ENCODE data around the gene BIRC2. TPM values are rescaled to one million over a fixed set of nuclear protein-coding genes. Genes with fewer than 3 reads are reported as not detected.

BIRC2 gene
- total and polyA plus RNA-seq, 2 donors (not counting 1 experiment from before 2014, with no cell fraction given), result 45.4 to 59.6 TPM

DNA sequence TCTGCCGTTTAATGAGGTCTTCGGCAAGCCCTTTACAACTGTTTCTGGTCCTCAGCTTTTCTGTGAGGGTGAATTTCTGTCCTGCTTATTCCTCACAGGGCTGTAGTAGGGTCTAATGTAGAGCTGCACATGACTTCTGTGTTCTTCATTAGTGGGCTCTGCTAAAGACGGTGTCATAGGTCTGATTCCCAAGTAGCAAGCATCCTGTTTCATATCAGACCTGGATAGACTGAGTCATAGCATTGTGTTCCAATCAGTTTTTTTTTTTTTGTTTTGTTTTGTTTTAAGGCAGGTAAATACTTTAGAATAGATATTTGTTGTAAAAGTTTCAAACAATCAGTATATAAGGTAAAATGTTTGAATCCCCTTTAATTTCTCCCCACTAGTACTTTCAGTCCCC is 35.4 kb downstream of the BIRC2 start:
- H3K36me3 ChIP-seq (ENCODE audit: control insufficient read depth, insufficient read depth, low read length), result peaks cover 2% of the 10 kb centered on the region

DNA sequence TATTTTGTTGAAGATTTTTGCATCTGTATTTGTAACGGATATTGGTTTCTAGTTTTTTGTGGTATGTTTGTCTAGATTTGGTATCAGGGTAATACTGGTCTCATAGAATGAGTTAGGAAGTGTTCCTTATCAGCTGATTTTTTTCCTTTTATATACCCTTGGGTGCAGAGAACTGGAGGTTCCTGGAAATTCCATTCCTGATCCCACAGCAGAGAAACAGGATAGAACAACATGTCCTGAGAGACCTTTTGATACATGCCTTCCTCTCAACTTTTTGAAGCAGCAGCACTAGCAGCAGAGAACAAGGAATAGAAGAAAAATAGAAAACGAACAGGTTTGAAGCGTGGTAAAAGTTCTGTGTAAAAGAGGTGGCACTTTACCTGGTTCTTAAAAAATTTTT is 36.8 kb downstream of the BIRC2 start:
- peaks cover 2% of the 10 kb centered on the region for H3K36me3 ChIP-seq (ENCODE audit: control insufficient read depth, insufficient read depth, low read length)
- no peaks in the 10 kb centered on the region for H3K27me3 ChIP-seq (ENCODE audit: control insufficient read depth, insufficient read depth, low read length)
- no peak for TF ChIP-seq EZH2 (IDR thresholded peaks at IDR 0.05; ENCODE audit: low read length, missing control alignments)
- TF ChIP-seq, protein P1, sequence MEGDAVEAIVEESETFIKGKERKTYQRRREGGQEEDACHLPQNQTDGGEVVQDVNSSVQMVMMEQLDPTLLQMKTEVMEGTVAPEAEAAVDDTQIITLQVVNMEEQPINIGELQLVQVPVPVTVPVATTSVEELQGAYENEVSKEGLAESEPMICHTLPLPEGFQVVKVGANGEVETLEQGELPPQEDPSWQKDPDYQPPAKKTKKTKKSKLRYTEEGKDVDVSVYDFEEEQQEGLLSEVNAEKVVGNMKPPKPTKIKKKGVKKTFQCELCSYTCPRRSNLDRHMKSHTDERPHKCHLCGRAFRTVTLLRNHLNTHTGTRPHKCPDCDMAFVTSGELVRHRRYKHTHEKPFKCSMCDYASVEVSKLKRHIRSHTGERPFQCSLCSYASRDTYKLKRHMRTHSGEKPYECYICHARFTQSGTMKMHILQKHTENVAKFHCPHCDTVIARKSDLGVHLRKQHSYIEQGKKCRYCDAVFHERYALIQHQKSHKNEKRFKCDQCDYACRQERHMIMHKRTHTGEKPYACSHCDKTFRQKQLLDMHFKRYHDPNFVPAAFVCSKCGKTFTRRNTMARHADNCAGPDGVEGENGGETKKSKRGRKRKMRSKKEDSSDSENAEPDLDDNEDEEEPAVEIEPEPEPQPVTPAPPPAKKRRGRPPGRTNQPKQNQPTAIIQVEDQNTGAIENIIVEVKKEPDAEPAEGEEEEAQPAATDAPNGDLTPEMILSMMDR (conservative IDR thresholded peaks at IDR 0.05 in 1 of 2, IDR thresholded peaks at IDR 0.05 in 1 of 2; ENCODE audit: low read depth in 1 of 2, low read length in 2 of 2), result no peak
- H2AFZ ChIP-seq (ENCODE audit: low read length), result no peak overlapping the region
- no peak overlapping the region for H3K4me2 ChIP-seq (ENCODE audit: extremely low read depth, insufficient read depth, low read length)
- H3K9ac ChIP-seq (ENCODE audit: insufficient read depth, low read length), result no peak overlapping the region
- no peaks in the 10 kb centered on the region for H3K4me1 ChIP-seq (ENCODE audit: control insufficient read depth, extremely low read depth, insufficient read depth, low read length)
- no peak overlapping the region for H3K4me3 ChIP-seq (replicated peaks in 1 of 4; ENCODE audit: control extremely low read depth in 1 of 4, insufficient read depth in 1 of 4, low read depth in 3 of 4, low read length in 4 of 4)
- no peak for DNase-seq (ENCODE audit: low read depth in 2 of 2)
- no peaks in the 10 kb centered on the region for H3K79me2 ChIP-seq (ENCODE audit: control insufficient read depth, insufficient read depth, low read length)
- H3K27ac ChIP-seq (ENCODE audit: insufficient read depth, low read length), result no peak overlapping the region
- H4K20me1 ChIP-seq (ENCODE audit: control insufficient read depth, extremely low read depth, insufficient read depth, low read length), result no peaks in the 10 kb centered on the region
- no peaks in the 10 kb centered on the region for H3K9me3 ChIP-seq (ENCODE audit: control insufficient read depth, insufficient read depth, low read depth, low read length)

More for the DNA sequence above, 35.4 kb downstream of the BIRC2 start:
- Histone ChIP-seq H3K9me3 (ENCODE audit: control insufficient read depth, insufficient read depth, low read depth, low read length) (no peaks in the 10 kb centered on the region), H3K4me2 (ENCODE audit: extremely low read depth, insufficient read depth, low read length) (no peak overlapping the region), H2AFZ (ENCODE audit: low read length) (no peak overlapping the region), H3K27ac (ENCODE audit: insufficient read depth, low read length) (no peak overlapping the region), H3K4me1 (ENCODE audit: control insufficient read depth, extremely low read depth, insufficient read depth, low read length) (no peaks in the 10 kb centered on the region), H3K4me3 (replicated peaks in 1 of 4; ENCODE audit: control extremely low read depth in 1 of 4, insufficient read depth in 1 of 4, low read depth in 3 of 4, low read length in 4 of 4) (no peak overlapping the region), H3K27me3 (ENCODE audit: control insufficient read depth, insufficient read depth, low read length) (no peaks in the 10 kb centered on the region), H4K20me1 (ENCODE audit: control insufficient read depth, extremely low read depth, insufficient read depth, low read length) (no peaks in the 10 kb centered on the region), H3K9ac (ENCODE audit: insufficient read depth, low read length) (no peak overlapping the region), H3K79me2 (ENCODE audit: control insufficient read depth, insufficient read depth, low read length) (no peaks in the 10 kb centered on the region)
- TF ChIP-seq, protein P1 (conservative IDR thresholded peaks at IDR 0.05 in 1 of 2, IDR thresholded peaks at IDR 0.05 in 1 of 2; ENCODE audit: low read depth in 1 of 2, low read length in 2 of 2), result no peak
- TF ChIP-seq EZH2 (IDR thresholded peaks at IDR 0.05; ENCODE audit: low read length, missing control alignments), result no peak
- DNase-seq (ENCODE audit: low read depth in 2 of 2), result peak in 1 of 2 donors; percentile 6

DNA sequence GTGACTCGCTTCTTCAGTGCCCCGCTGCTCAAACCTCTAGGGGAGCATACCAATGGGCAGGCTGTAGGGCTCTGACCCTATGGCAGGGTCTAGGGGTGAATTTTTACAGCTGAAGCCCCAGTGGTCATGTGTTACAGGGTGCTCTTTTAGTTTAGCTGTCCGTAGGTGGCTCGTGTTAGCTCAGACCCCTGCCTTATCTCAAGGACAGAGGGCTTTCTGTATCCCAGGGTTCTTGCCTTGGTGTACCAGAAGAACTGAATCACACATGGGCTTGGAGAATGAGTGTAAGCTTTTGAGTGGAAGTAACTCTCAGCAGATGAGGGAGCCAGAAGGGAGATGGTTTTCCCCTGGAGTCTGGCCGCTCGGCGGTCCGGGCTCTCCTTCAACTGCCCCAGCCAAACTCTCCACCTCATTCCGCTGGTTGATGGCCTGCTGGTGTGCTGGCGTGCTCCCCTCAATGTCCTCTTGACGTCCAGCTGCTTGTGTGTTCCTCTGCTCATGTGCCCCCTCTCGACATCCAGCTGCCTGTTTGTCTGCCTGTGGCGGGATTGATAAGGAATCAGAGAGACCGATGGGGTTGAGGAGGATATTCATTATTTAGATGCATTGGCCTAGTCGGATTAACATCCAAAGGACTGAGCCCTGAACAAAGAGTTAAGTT is 37.5 kb downstream of the BIRC2 start:
- Histone ChIP-seq H3K79me2 (ENCODE audit: control insufficient read depth, insufficient read depth, low read length) (no peaks in the 10 kb centered on the region), H3K36me3 (ENCODE audit: control insufficient read depth, insufficient read depth, low read length) (peaks cover 2% of the 10 kb centered on the region), H4K20me1 (ENCODE audit: control insufficient read depth, extremely low read depth, insufficient read depth, low read length) (no peaks in the 10 kb centered on the region), H2AFZ (ENCODE audit: low read length) (no peak overlapping the region), H3K9ac (ENCODE audit: insufficient read depth, low read length) (no peak overlapping the region), H3K9me3 (ENCODE audit: control insufficient read depth, insufficient read depth, low read depth, low read length) (no peaks in the 10 kb centered on the region), H3K4me3 (replicated peaks in 1 of 4; ENCODE audit: control extremely low read depth in 1 of 4, insufficient read depth in 1 of 4, low read depth in 3 of 4, low read length in 4 of 4) (no peak overlapping the region), H3K27ac (ENCODE audit: insufficient read depth, low read length) (no peak overlapping the region), H3K4me1 (ENCODE audit: control insufficient read depth, extremely low read depth, insufficient read depth, low read length) (no peaks in the 10 kb centered on the region), H3K27me3 (ENCODE audit: control insufficient read depth, insufficient read depth, low read length) (no peaks in the 10 kb centered on the region), H3K4me2 (ENCODE audit: extremely low read depth, insufficient read depth, low read length) (no peak overlapping the region)
- no peak for TF ChIP-seq EZH2 (IDR thresholded peaks at IDR 0.05; ENCODE audit: low read length, missing control alignments)
- TF ChIP-seq, protein P1 (conservative IDR thresholded peaks at IDR 0.05 in 1 of 2, IDR thresholded peaks at IDR 0.05 in 1 of 2; ENCODE audit: low read depth in 1 of 2, low read length in 2 of 2), result no peak
- DNase-seq (ENCODE audit: low read depth in 2 of 2), result no peak
